D721Med (cell line): ENCODE results near the gene GALNT12.

Experiments
- DNase-seq: peaks from one replicate; pipeline ENCODE4 v3.0.0; 2011; ENCODE audit warnings: low spot score; ENCODE audit not compliant: insufficient read length
- FAIRE-seq: peaks from 2 replicates; lab custom pipeline; 2011; peaks lifted over from hg19 to GRCh38; lab: Jason Lieb, UNC
- CTCF ChIP-seq: IDR thresholded peaks from 2 replicates; pipeline ENCODE4 v1.5.1; 2012; ENCODE audit warnings: mild to moderate bottlenecking, control low read depth; ENCODE audit not compliant: insufficient read depth; ENCODE audit errors: missing control alignments

GALNT12 gene

GRCh38 chr9:98790842-98791607 lies 16.4 kb upstream of the GALNT12 start:
- FAIRE-seq, result no peak
- peak; percentile 50 for DNase-seq
- peak; percentile 76 for TF ChIP-seq CTCF

GRCh38 chr9:98791608-98792490 lies 15.6 kb upstream of the GALNT12 start:
- no peak for TF ChIP-seq CTCF
- FAIRE-seq (no peak), DNase-seq (no peak)

GRCh38 chr9:98793031-98793430 lies 14.4 kb upstream of the GALNT12 start:
- no peak for FAIRE-seq
- DNase-seq, result no peak
- TF ChIP-seq CTCF, result no peak

- no peak for DNase-seq
- FAIRE-seq, result no peak
- TF ChIP-seq CTCF, result no peak
These were observed 12.7 kb upstream of the GALNT12 start for GRCh38 chr9:98794802-98795201.

GRCh38 chr9:98795295-98795955 lies 12.0 kb upstream of the GALNT12 start:
- DNase-seq (no peak), FAIRE-seq (no peak)

GRCh38 chr9:98795970-98796363 lies 11.5 kb upstream of the GALNT12 start:
- FAIRE-seq (no peak), DNase-seq (no peak)
- no peak for TF ChIP-seq CTCF

More at GRCh38 chr9:98795295-98795955, 12.0 kb upstream of the GALNT12 start:
- no peak for TF ChIP-seq CTCF
